Stomach (tissue), 9 donors: ENCODE data around the gene NEK6. TPM values are rescaled to one million over a fixed set of nuclear protein-coding genes. Genes with fewer than 3 reads are reported as not detected.

ENCODE experiments used
- DNase-seq, 2 donors: peaks; one replicate each; pipeline versions ENCODE4 v3.0.0 to v3.0.0-alpha.2; 2013 to 2019
- H3K27ac ChIP-seq, 5 donors: fragments of 200-600 bp in 4 of 5; sonication (generic) in 4 of 5; one replicate each; pipeline ENCODE4 v1.5.1; 2013 to 2019; ENCODE audit warnings: mild to moderate bottlenecking in 1 of 5, moderate library complexity in 1 of 5
- H3K27me3 ChIP-seq, 3 donors: fragments of 200-600 bp; sonication (generic); one replicate each; pipeline ENCODE4 v1.5.1; 2017 to 2019; ENCODE audit warnings: mixed run types in 1 of 3
- H3K36me3 ChIP-seq, 4 donors: fragments of 200-600 bp; sonication (generic); 1 replicate in 3 of 4; 2 replicates in 1 of 4; pipeline ENCODE4 v1.5.1; 2016 to 2019
- H3K4me1 ChIP-seq, 4 donors: fragments of 200-600 bp; sonication (generic); one replicate each; pipeline ENCODE4 v1.5.1; 2016 to 2019
- H3K4me3 ChIP-seq, 4 donors: fragments of 200-600 bp; sonication (generic) in 3 of 4; one replicate each; pipeline ENCODE4 v1.5.1; 2016 to 2019; ENCODE audit warnings: mild to moderate bottlenecking in 1 of 4
- H3K9me3 ChIP-seq, 4 donors: fragments of 200-600 bp; sonication (generic); one replicate each; pipeline ENCODE4 v1.5.1; 2016 to 2019
- EP300 ChIP-seq: sonication (generic); formaldehyde crosslinking; IDR thresholded peaks from one replicate; pipeline ENCODE4 v1.6.1; 2017; ENCODE audit warnings: antibody characterized with exemption
- POLR2A ChIP-seq, 4 donors: fragments of 450-650 bp; IDR thresholded peaks; one replicate each; pipeline ENCODE4 v1.6.1; 2016; ENCODE audit warnings: antibody characterized with exemption in 4 of 4, control low read depth in 2 of 4, mild to moderate bottlenecking in 1 of 4, moderate library complexity in 1 of 4
- POLR2AphosphoS5 ChIP-seq, 3 donors: sonication (generic); formaldehyde crosslinking; IDR thresholded peaks; one replicate each; pipeline ENCODE4 v1.6.1; 2016; ENCODE audit warnings: antibody characterized with exemption in 3 of 3
- WGBS, 5 donors: extraction: QIAGEN DNeasy Blood & Tissue Kit in 3 of 5; methylation state at CpG; one replicate each; pipeline versions ENCODE4 v1.1.5 to v1.1.7; 2013 to 2018; 5-methylcytosine and 5-hydroxymethylcytosine counted together
- intact Hi-C: fragments of 100-400 bp; cut with DNase I; formaldehyde crosslinking; loops from one replicate; pipeline ENCODE4 v1.15.1; 2023; ENCODE audit warnings: low total_unique reads
- polyA plus RNA-seq, 3 donors: library from polyadenylated mRNA; stranded (reverse); fragments of 200-250 nt; gene quantifications; one replicate each; pipeline ENCODE4 v1.2.3, GENCODE V29; 2013
- total RNA-seq, 5 donors: library from RNA; depleted of rRNA; stranded (reverse); fragments of >200 nt; gene quantifications; one replicate each; pipeline versions ENCODE4 v1.1.0 to v1.2.3, GENCODE V29; 2014 to 2016
- TF ChIP-seq, protein P1 (sequence below), 7 experiments: fragments of 450-650 bp in 4 of 7; fragments of 200-600 bp in 3 of 7; sonication (generic) in 3 of 7; IDR thresholded peaks; one replicate each; pipeline ENCODE4 v1.5.1; 2016 to 2019; ENCODE audit warnings: antibody characterized with exemption in 7 of 7, control low read depth in 2 of 7, mild to moderate bottlenecking in 1 of 7
- donor health status: healthy with polysubstance abuse.
- donor health status: Bipolar disorder and iron deficiency.
- donor health status: healthy.

Gene NEK6
- total and polyA plus RNA-seq, 8 donors: 6.0 to 76.8 (median 25.9) TPM

DNA sequence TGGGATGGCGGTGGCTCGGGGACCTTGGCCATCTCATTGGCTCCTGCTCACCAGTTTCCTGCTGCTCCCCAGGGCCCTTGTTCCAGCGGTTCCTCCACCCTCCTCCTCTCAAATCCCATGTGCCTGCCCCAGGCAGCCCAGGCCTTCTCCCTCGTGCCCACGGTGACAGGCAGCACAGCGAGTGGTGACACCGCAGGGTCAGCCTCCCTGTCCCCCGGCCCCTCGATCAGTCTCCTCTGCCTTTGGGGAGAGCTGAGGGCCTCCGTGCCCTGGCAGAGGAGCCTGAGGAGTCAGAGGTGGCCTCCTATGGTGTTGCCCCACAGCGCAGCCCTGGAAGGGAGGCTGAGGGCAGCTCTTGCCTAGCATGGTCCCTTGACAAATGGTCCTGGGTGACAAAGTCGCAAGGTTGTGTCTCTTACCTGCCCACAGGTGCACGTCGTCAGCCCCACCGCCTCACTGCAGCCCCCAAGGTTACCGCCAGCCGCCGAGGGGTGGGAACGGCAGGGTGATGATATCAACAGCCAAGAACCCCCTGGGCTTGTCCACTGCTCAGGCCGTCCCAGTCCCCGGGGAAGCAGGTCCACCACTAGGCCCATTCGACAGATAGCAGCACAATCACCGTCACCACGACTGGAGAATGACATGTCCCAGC is 49.8 kb downstream of the NEK6 start:
- Histone ChIP-seq H3K36me3 (peaks cover 18 to 86% (median 53%) of the 10 kb centered on the region in 4 donors), H3K27me3 (no peaks in the 10 kb centered on the region), H3K9me3 (no peaks in the 10 kb centered on the region), H3K27ac (peak overlapping the region in 2 of 5 donors; percentile 9 to 20), H3K4me3 (no peak overlapping the region), H3K4me1 (peaks cover 0 to 24% (median 0%) of the 10 kb centered on the region in 4 donors)
- TF ChIP-seq POLR2AphosphoS5 (IDR thresholded peaks at IDR 0.05) (no peak), POLR2A (IDR thresholded peaks at IDR 0.05) (no peak), EP300 (no peak)
- TF ChIP-seq, protein P1, sequence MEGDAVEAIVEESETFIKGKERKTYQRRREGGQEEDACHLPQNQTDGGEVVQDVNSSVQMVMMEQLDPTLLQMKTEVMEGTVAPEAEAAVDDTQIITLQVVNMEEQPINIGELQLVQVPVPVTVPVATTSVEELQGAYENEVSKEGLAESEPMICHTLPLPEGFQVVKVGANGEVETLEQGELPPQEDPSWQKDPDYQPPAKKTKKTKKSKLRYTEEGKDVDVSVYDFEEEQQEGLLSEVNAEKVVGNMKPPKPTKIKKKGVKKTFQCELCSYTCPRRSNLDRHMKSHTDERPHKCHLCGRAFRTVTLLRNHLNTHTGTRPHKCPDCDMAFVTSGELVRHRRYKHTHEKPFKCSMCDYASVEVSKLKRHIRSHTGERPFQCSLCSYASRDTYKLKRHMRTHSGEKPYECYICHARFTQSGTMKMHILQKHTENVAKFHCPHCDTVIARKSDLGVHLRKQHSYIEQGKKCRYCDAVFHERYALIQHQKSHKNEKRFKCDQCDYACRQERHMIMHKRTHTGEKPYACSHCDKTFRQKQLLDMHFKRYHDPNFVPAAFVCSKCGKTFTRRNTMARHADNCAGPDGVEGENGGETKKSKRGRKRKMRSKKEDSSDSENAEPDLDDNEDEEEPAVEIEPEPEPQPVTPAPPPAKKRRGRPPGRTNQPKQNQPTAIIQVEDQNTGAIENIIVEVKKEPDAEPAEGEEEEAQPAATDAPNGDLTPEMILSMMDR (IDR thresholded peaks at IDR 0.05): no peak
- intact Hi-C loops: no loop called here
- WGBS, 5 donors: 89 to 92% (median 89%) methylated on average over 18 to 24 of the region's 24 CpGs
- DNase-seq: no peak

DNA sequence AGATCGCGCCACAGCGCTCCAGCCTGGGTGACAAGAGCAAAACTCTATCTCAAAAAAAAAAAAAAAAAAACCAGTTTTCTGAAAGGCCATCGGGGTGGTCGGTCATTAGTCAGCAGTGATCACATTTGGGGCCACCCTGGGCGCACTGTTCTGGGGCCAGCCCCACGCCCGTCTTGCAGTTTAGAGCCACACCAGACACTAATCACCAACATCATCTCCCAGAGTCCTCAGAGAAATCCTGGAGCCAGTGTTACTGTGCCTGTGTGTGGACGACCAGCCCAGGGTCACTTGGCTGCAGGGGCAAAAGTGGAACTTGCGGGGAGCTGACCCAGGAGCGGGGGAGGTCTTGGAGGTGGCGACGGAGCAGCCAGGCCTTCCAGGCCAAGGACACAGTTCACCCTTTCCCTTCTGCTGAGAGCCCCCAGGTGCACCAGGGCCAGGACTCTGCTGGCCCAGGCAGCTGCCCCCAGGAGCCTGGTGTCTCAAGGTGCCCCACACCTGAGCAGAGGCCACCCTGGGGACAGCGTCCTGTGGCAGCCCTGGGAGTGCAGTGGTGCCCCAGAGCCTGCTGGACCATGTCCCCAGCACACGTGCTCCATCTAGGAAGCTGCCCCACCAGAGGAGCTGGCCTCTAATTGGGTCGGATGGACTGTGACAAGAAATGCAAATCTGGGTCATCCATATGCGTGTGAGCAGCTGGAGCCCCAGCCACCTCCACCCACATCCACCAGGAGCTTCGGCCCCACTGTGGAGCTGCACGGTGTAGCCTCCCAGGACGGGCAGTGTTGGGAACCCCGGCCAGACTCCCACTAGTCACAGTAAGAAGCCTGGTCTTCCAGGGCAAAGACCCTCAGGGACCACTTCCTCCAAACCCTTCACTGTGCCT is 51.1 kb downstream of the NEK6 start:
- no peak overlapping the region for H3K4me3 ChIP-seq
- no peak for DNase-seq
- peaks cover 0 to 24% (median 0%) of the 10 kb centered on the region in 4 donors for H3K4me1 ChIP-seq
- intact Hi-C loops: no loop called here
- H3K27me3 ChIP-seq: no peaks in the 10 kb centered on the region
- H3K36me3 ChIP-seq: peaks cover 8 to 86% (median 53%) of the 10 kb centered on the region in 4 donors
- WGBS, 5 donors: 93 to 96% (median 94%) methylated on average over 14 to 21 of the region's 21 CpGs
- TF ChIP-seq POLR2AphosphoS5 (IDR thresholded peaks at IDR 0.05): no peak
- no peak for TF ChIP-seq POLR2A (IDR thresholded peaks at IDR 0.05)
- TF ChIP-seq, protein P1 (IDR thresholded peaks at IDR 0.05): no peak
- H3K27ac ChIP-seq: peak overlapping the region in 3 of 5 donors; percentile 27 to 58 (median 34)
- H3K9me3 ChIP-seq: no peaks in the 10 kb centered on the region

DNA sequence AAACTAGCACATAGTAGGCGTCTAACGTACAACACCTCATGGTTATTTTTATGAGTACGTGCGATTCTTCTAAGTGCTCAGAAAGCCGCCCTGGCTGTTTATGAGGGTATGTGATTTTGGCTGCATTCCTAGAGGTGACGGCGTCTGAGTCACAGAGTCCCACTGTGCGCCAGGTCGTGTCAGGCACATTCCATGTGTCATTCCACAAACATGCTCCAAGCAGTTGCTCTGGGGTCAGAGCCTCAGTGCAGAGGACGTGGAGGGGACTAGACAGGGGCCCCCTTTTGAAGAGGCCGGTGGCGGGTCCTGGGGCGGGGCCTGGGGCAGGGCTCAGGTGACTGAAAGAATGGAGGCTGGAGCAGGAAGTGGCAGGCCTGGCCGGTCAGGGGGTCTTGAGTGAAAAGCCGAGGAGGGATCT is 51.9 kb downstream of the NEK6 start:
- Histone ChIP-seq H3K4me1 (peaks cover 0 to 24% (median 0%) of the 10 kb centered on the region in 4 donors), H3K27ac (peak overlapping the region in 3 of 5 donors; percentile 7 to 58 (median 46)), H3K4me3 (no peak overlapping the region), H3K27me3 (no peaks in the 10 kb centered on the region), H3K36me3 (peaks cover 9 to 86% (median 53%) of the 10 kb centered on the region in 4 donors), H3K9me3 (no peaks in the 10 kb centered on the region)
- WGBS, 5 donors: 71 to 85% (median 82%) methylated on average over 13 to 15 of the region's 15 CpGs
- no peak for TF ChIP-seq POLR2A (IDR thresholded peaks at IDR 0.05)
- TF ChIP-seq POLR2AphosphoS5 (IDR thresholded peaks at IDR 0.05): peak in 2 of 3 donors; percentile 21 to 62
- intact Hi-C loops: no loop called here
- no peak for DNase-seq

DNA sequence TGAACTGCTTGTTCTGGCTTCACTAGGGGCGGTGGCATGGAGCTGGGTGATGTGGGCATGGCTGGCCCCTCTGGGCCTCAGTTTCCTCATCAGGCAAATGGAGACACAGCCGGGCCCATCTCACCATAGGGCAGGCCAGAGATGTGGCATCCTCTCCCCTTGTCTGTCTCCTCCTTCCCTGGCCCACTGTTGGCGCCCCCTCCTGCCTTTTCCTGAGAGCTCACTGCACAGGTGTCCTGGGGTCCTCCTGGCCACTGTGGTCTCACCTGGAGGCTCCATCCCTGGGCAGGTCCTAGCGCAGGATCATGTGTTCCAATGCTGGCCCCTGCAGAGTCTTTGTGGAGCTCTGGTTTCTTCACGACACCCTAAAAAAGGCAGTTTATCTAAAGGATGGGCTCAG is 53.5 kb downstream of the NEK6 start:
- no peaks in the 10 kb centered on the region for H3K27me3 ChIP-seq
- no peak overlapping the region for H3K27ac ChIP-seq
- DNase-seq: no peak
- WGBS, 5 donors: 90 to 98% (median 92%) methylated on average over 5 of the region's 5 CpGs
- no peak overlapping the region for H3K4me3 ChIP-seq
- intact Hi-C loops: no loop called here
- peaks cover 0 to 16% (median 0%) of the 10 kb centered on the region in 4 donors for H3K4me1 ChIP-seq
- peaks cover 23 to 87% (median 63%) of the 10 kb centered on the region in 4 donors for H3K36me3 ChIP-seq
- TF ChIP-seq, protein P1 (IDR thresholded peaks at IDR 0.05): no peak
- TF ChIP-seq POLR2AphosphoS5 (IDR thresholded peaks at IDR 0.05): no peak
- TF ChIP-seq POLR2A (IDR thresholded peaks at IDR 0.05): no peak
- TF ChIP-seq EP300: no peak
- H3K9me3 ChIP-seq: no peaks in the 10 kb centered on the region
